OCI-LY3 (cell line): ENCODE measurements around the gene PIWIL4.

Source experiments
- H2AFZ ChIP-seq: fragments of 200-600, 300-600 bp; shearing (Covaris generic); 2 replicates; pipeline ENCODE4 v1.6.0; 2014; ENCODE audit warnings: antibody characterized with exemption, low read depth, low read length
- H3K27ac ChIP-seq: fragments of 200-600, 300-600 bp; sonication (generic); 2 replicates; pipeline ENCODE4 v1.5.1; 2014; ENCODE audit warnings: mild to moderate bottlenecking, low read length, moderate library complexity, mixed read lengths
- H3K27me3 ChIP-seq: fragments of 200-600, 300-600 bp; sonication (generic); 2 replicates; pipeline ENCODE4 v1.6.1; 2014; ENCODE audit warnings: low read depth, low read length, mixed read lengths
- H3K36me3 ChIP-seq: fragments of 200-600, 300-600 bp; sonication (generic); replicated peaks from 2 replicates; pipeline ENCODE3; 2014; ENCODE audit warnings: low read depth, low read length, mixed read lengths
- H3K4me1 ChIP-seq: fragments of 300-600, 200-600 bp; sonication (generic); 2 replicates; pipeline ENCODE4 v1.6.1; 2014; ENCODE audit warnings: low read length, mixed read lengths
- H3K4me2 ChIP-seq: fragments of 200-600, 300-600 bp; sonication (generic); 2 replicates; pipeline ENCODE4 v1.6.1; 2014; ENCODE audit warnings: low read length, mixed read lengths
- H3K4me3 ChIP-seq: fragments of 300-600, 200-600 bp; sonication (generic); 2 replicates; pipeline ENCODE4 v1.5.1; 2014; ENCODE audit warnings: antibody characterized with exemption, mild to moderate bottlenecking, low read length, moderate library complexity
- H3K79me2 ChIP-seq: fragments of 300-600, 200-600 bp; shearing (Covaris generic); 2 replicates; pipeline ENCODE4 v1.6.1; 2014; ENCODE audit warnings: mild to moderate bottlenecking, low read length, mixed read lengths
- H3K9ac ChIP-seq: fragments of 300-600, 200-600 bp; shearing (Covaris generic); 2 replicates; pipeline ENCODE4 v1.6.0; 2014; ENCODE audit warnings: mild to moderate bottlenecking, low read length, moderate library complexity
- H3K9me3 ChIP-seq: fragments of 200-600, 300-600 bp; shearing (Covaris generic); 2 replicates; pipeline ENCODE4 v1.6.1; 2014; ENCODE audit warnings: low read length, mixed read lengths; ENCODE audit not compliant: insufficient read depth
- H4K20me1 ChIP-seq: fragments of 200-600, 300-600 bp; sonication (generic); 2 replicates; pipeline ENCODE4 v1.6.1; 2016; ENCODE audit warnings: low read length, mixed read lengths; ENCODE audit not compliant: insufficient read depth
- CTCF ChIP-seq: fragments of 200-600, 300-600 bp; sonication (generic); IDR thresholded peaks from 2 replicates; pipeline ENCODE4 v1.5.1; 2014; ENCODE audit warnings: antibody characterized with exemption, low read length, low read depth
- EZH2phosphoT487 ChIP-seq: fragments of 200-600 bp; shearing (Covaris generic); IDR thresholded peaks from 2 replicates; pipeline ENCODE4 v1.6.1; 2018; ENCODE audit warnings: antibody characterized with exemption, mixed run types, low read depth

The PIWIL4 gene

GRCh38 chr11:94557992-94558391 lies 9.2 kb upstream of the PIWIL4 start:
- no peak overlapping the region for H3K27ac ChIP-seq
- H3K9me3 ChIP-seq, result no peaks in the 10 kb centered on the region
- no peak for TF ChIP-seq EZH2phosphoT487
- TF ChIP-seq CTCF, result no peak
- H3K79me2 ChIP-seq, result no peaks in the 10 kb centered on the region
- no peak overlapping the region for H3K4me3 ChIP-seq
- no peaks in the 10 kb centered on the region for H3K27me3 ChIP-seq
- no peak overlapping the region for H3K4me2 ChIP-seq
- H2AFZ ChIP-seq, result no peak overlapping the region
- no peak overlapping the region for H3K9ac ChIP-seq
- H3K4me1 ChIP-seq, result peaks cover 6% of the 10 kb centered on the region
- no peaks in the 10 kb centered on the region for H3K36me3 ChIP-seq
- no peaks in the 10 kb centered on the region for H4K20me1 ChIP-seq

- H4K20me1 ChIP-seq, result no peaks in the 10 kb centered on the region
- H2AFZ ChIP-seq, result no peak overlapping the region
- H3K4me1 ChIP-seq, result peaks cover 6% of the 10 kb centered on the region
- no peak overlapping the region for H3K4me3 ChIP-seq
- H3K4me2 ChIP-seq, result no peak overlapping the region
- H3K27ac ChIP-seq, result no peak overlapping the region
- no peak for TF ChIP-seq CTCF
- no peak for TF ChIP-seq EZH2phosphoT487
- H3K79me2 ChIP-seq, result no peaks in the 10 kb centered on the region
- no peak overlapping the region for H3K9ac ChIP-seq
- H3K9me3 ChIP-seq, result no peaks in the 10 kb centered on the region
- no peaks in the 10 kb centered on the region for H3K36me3 ChIP-seq
- H3K27me3 ChIP-seq, result no peaks in the 10 kb centered on the region
Measured at GRCh38 chr11:94558468-94558867, 8.7 kb upstream of the PIWIL4 start.

DNA sequence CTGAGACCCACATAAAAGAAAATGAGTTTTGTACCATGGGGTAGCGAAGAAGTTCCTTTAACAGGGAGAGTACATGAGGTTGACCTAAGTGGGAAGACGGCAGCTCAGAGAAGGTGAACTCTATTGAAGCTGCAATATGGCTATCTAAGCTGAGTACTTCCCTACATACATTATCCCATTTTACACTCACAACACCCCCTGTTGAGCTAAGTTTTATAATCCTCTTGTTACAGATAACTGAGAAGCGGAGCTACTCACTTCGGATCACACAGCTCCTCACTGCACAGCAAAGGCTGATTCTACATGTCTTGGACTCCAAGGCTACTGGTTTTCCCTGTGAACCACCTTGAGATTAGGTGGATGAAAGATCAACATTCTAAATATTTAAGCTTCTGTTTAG lies 8.2 kb upstream of the PIWIL4 start:
- H3K27ac ChIP-seq, result no peak overlapping the region
- H3K4me1 ChIP-seq, result peaks cover 6% of the 10 kb centered on the region
- no peak overlapping the region for H2AFZ ChIP-seq
- H4K20me1 ChIP-seq, result no peaks in the 10 kb centered on the region
- H3K27me3 ChIP-seq, result no peaks in the 10 kb centered on the region
- no peaks in the 10 kb centered on the region for H3K9me3 ChIP-seq
- no peak overlapping the region for H3K4me3 ChIP-seq
- H3K9ac ChIP-seq, result no peak overlapping the region
- TF ChIP-seq EZH2phosphoT487, result no peak
- TF ChIP-seq CTCF, result no peak
- no peak overlapping the region for H3K4me2 ChIP-seq
- H3K36me3 ChIP-seq, result no peaks in the 10 kb centered on the region
- no peaks in the 10 kb centered on the region for H3K79me2 ChIP-seq

DNA sequence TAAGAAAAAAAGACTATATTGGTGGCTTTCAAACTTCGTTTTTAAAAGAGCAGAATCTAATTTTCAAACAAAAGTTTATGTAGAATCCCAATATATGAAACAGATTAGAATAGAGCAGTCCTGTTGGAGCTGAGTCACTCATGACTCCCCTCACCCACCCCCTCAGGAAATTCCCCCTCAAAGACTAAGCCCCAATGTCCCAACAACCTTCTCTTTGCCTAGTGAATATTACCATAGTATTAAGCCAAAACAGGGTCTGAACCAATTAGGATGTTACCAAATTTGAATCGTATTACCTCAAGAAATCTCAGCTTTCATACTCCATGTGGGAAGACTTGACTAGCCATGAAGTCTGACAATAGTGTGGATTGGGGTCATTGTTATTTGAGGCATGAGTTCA lies 7.8 kb upstream of the PIWIL4 start:
- H3K4me1 ChIP-seq, result peaks cover 6% of the 10 kb centered on the region
- H3K36me3 ChIP-seq, result no peaks in the 10 kb centered on the region
- no peaks in the 10 kb centered on the region for H4K20me1 ChIP-seq
- H3K79me2 ChIP-seq, result no peaks in the 10 kb centered on the region
- H3K9me3 ChIP-seq, result no peaks in the 10 kb centered on the region
- TF ChIP-seq EZH2phosphoT487 (no peak), CTCF (no peak)
- no peak overlapping the region for H3K9ac ChIP-seq
- no peak overlapping the region for H3K4me3 ChIP-seq
- H3K27ac ChIP-seq, result no peak overlapping the region
- H3K27me3 ChIP-seq, result no peaks in the 10 kb centered on the region
- no peak overlapping the region for H3K4me2 ChIP-seq
- no peak overlapping the region for H2AFZ ChIP-seq
